GM23248 (cell line): ENCODE results near the gene RIMS3.

Source experiments
- EZH2 ChIP-seq: fragments of 200-600 bp; sonication (generic); IDR thresholded peaks from 2 replicates; pipeline ENCODE4 v1.6.1; 2018; ENCODE audit warnings: antibody characterized with exemption, mild to moderate bottlenecking; ENCODE audit not compliant: insufficient read depth, poor library complexity, severe bottlenecking
- EZH2phosphoT487 ChIP-seq: fragments of 200-600 bp; sonication (generic); IDR thresholded peaks from 2 replicates; pipeline ENCODE4 v1.6.1; 2018; ENCODE audit warnings: antibody characterized with exemption, moderate library complexity, mild to moderate bottlenecking, low read depth; ENCODE audit not compliant: insufficient read depth

GRCh38 chr1:40658751-40659648 is 6.5 kb downstream of the RIMS3 start:
- TF ChIP-seq EZH2 (no peak), EZH2phosphoT487 (no peak)
